Effector memory CD8-positive, alpha-beta T cell (primary cell): ENCODE results near the gene C14orf180.

Experiments
- ATAC-seq: fragments of 150-1000 bp; cut with Tn5 transposase; replicated peaks from 2 replicates; pipeline ENCODE4 v1.10.0; 2021; ENCODE audit warnings: mild to moderate bottlenecking, moderate library complexity
- DNase-seq, 3 experiments: peaks; one replicate each; pipeline ENCODE4 v3.0.0; 2021
- H3K27ac Mint-ChIP-seq, 2 donors: one replicate each; pipeline ENCODE4 v1.8.0; 2022; ENCODE audit warnings: mild to moderate bottlenecking in 2 of 2, mixed read lengths in 2 of 2, moderate library complexity in 2 of 2
- H3K27me3 Mint-ChIP-seq, 2 donors: one replicate each; pipeline ENCODE4 v1.8.0; 2022; ENCODE audit warnings: mixed read lengths in 2 of 2
- H3K36me3 Mint-ChIP-seq: one replicate; pipeline ENCODE4 v1.8.0; 2022; ENCODE audit warnings: mild to moderate bottlenecking, moderate library complexity, mixed read lengths; ENCODE audit not compliant: insufficient read depth
- H3K4me1 Mint-ChIP-seq, 2 donors: one replicate each; pipeline ENCODE4 v1.8.0; 2022; ENCODE audit warnings: low read depth in 2 of 2, mixed read lengths in 2 of 2
- H3K4me3 Mint-ChIP-seq, 2 donors: one replicate each; pipeline ENCODE4 v1.8.0; 2022; ENCODE audit warnings: mild to moderate bottlenecking in 2 of 2, mixed read lengths in 2 of 2, moderate library complexity in 2 of 2
- H3K9me3 Mint-ChIP-seq, 2 donors: one replicate each; pipeline ENCODE4 v1.8.0; 2022; ENCODE audit warnings: mixed read lengths in 2 of 2

The C14orf180 gene

DNA sequence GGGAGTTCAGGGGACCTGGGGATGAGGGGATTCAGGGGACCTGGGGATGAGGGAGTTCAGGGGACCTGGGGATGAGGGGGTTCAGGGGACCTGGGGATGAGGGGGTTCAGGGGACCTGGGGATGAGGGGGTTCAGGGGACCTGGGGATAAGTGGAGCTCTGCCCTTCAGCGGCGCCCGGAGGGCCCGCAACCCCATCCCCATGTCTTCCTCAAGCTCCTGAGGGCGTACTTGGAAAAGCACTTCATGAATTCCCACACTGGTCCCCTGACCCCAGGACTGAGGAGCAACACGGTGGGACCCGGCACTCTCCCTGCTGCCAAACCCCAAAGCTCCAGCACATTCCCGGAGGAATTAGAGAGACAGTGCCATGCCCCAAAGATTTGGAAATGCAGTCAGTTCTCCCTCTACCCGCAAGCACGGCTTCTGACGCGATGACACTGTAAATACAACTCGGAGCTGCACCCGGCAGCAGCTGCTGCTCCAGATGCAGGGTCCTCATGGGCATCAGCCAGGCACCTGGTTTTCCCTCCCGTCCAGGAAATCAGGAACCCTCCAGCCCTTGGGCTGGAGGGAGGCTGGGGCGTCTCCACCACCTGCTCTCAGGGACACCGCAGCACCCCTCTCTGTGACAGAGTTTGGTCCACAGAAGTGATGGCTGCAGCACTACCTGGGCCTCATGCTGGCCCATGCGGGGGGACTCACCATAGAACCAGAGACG, 32.8 kb upstream of the C14orf180 start:
- H3K27me3 Mint-ChIP-seq, result peaks cover 64 to 89% of the 10 kb centered on the region in 2 donors
- DNase-seq, result no peak
- ATAC-seq, result no peak
- H3K4me3 Mint-ChIP-seq, result no peak overlapping the region
- H3K27ac Mint-ChIP-seq, result no peak overlapping the region
- no peaks in the 10 kb centered on the region for H3K36me3 Mint-ChIP-seq
- H3K9me3 Mint-ChIP-seq, result no peaks in the 10 kb centered on the region
- no peaks in the 10 kb centered on the region for H3K4me1 Mint-ChIP-seq

DNA sequence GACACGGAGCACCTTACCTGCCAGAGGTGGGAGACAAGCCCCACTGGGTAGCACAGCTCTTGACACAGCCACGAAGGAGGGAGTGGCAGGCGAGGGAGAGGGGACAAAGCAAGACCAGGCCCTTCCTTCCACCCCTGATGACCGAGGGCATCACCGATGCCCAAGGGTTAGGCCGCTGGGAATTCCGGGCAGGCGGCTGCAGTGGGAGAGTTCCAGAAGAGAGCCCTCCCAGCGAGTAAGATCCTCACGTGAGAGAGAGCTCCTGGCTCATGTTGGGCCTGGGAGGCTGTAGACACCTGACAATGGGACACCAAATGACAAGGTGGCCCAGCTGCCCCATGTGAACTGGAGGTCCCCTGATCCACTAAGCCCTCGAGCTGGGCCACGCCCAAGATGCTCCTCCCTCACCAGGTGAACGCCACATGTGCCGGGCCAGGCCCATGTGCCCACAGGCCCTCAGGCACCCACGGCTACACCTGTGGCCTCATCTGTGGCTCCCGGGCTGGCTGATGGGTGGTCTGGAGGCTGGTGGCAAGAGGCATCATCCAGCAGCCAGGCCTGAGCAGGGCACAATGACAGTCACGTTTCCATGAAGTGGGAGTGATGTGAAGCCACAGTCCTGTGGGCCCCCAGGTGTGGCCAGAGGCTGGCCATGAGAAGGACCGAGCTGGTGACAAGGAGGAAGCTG, 32.1 kb upstream of the C14orf180 start:
- Mint-ChIP-seq H3K9me3 (no peaks in the 10 kb centered on the region), H3K27me3 (peaks cover 64 to 89% of the 10 kb centered on the region in 2 donors), H3K36me3 (no peaks in the 10 kb centered on the region), H3K27ac (no peak overlapping the region), H3K4me1 (no peaks in the 10 kb centered on the region), H3K4me3 (no peak overlapping the region)
- DNase-seq, result no peak
- ATAC-seq, result no peak

DNA sequence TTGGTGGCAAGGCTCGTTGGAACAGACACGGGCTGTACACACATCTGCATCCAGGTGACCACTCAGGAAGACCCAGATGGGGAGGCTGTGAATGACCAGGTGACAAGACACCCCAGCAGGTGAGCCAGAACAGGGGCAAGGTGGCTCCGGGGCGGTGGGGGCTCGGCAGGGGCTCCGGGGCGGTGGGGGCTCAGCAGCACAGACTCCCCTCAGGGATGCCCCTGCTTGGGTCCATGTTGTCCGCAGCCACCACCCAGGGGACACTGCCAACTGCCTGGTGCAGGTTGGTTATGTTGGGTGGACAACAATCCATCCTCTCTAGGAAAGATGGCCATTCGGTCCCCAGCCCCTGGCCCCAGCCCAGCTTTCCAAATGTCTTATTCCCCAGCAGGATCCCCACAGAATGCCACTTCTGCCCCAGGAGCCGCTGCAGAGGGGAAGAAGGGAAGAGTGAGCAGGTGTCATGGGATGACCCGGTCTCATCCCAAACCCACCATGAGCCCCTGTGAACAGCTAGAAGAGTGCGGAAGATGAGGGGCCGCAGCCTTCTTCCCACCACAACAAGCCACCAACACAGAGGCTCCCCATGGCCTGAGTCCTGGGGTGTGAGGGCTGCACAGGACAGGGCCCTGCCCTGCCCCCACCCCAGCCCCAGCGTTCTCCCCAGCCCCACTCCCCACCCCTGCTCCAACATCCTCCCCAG, 31.4 kb upstream of the C14orf180 start:
- Mint-ChIP-seq H3K27ac (no peak overlapping the region), H3K9me3 (no peaks in the 10 kb centered on the region), H3K27me3 (peaks cover 63 to 89% of the 10 kb centered on the region in 2 donors), H3K4me3 (no peak overlapping the region), H3K4me1 (no peaks in the 10 kb centered on the region), H3K36me3 (no peaks in the 10 kb centered on the region)
- ATAC-seq, result no peak
- no peak for DNase-seq

DNA sequence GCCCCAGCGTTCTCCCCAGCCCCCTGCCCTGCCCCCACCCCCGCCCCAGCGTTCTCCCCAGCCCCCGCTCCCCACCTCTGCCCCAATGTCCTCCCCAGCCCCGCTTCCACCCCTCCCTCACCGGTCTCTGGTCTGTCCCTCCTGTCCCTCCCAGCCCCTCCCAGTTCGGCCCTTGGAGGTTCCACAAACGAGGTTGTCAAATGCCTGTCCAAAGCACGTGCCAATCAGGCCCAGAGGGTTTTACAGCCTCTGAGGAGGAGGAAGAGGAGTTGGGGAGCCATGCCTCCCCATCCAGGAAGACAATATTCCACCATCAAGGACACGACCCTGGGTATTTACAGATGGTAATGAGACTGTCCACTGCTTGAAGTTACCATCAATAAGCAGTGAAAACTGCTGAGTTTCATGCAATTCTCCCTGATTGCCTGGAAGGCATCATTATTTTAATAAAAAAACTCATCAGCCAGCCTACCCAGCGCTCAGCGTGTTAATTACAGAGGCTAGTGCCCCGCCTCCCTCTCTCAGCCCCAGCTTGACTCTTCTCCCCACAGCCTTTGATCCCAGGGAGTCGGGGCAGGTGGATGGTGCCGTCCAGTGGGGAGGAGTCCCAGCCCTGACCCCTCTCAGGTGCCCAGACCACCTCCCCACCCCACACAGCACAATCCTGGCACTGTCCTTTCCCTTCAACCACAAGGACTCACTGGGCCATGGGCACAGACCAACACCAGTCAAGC, 30.6 kb upstream of the C14orf180 start:
- ATAC-seq (no peak), DNase-seq (no peak)
- Mint-ChIP-seq H3K27ac (no peak overlapping the region), H3K4me3 (no peak overlapping the region), H3K4me1 (no peaks in the 10 kb centered on the region), H3K27me3 (peaks cover 62 to 89% of the 10 kb centered on the region in 2 donors), H3K36me3 (no peaks in the 10 kb centered on the region), H3K9me3 (no peaks in the 10 kb centered on the region)

DNA sequence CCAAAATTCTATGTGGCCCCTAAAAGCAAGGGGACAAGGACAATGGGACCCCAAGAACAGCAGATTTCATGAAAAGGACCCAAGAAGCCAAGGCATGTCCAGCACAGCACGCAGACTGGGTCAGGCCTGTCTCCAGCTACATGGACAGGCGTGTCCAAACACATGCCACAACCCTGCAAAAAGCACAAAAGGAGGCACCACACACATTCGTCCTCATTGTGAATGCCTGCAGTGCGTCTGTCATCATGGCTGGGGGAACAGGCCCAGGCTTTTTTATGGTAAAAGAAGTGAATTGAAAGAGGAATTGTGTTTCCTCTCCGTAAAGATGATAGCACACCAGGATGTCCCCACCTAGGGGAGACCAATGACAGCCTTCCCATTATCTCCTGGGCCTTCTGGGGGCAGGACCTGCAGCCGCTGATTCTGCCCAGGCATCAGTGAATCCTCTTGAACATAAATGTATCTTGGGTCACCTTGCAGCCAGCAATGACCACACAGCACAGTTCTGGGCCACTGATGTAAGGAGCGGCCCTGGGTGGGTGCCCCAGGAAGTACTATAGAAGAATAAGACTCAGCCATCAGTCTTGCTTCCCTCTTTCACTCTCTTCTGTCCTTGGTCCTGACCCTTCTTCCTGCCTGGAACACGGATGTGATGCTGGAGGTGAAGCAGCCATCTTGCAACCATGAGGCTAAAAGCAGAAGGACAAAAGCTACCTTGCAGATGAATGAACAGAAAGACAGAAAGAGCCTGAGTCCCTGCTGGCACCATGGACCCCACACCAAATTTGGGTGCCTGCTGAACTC, 29.8 kb upstream of the C14orf180 start:
- no peaks in the 10 kb centered on the region for H3K4me1 Mint-ChIP-seq
- DNase-seq (no peak), ATAC-seq (no peak)
- H3K9me3 Mint-ChIP-seq, result no peaks in the 10 kb centered on the region
- no peaks in the 10 kb centered on the region for H3K36me3 Mint-ChIP-seq
- no peak overlapping the region for H3K27ac Mint-ChIP-seq
- H3K4me3 Mint-ChIP-seq, result no peak overlapping the region
- H3K27me3 Mint-ChIP-seq, result peaks cover 56 to 87% of the 10 kb centered on the region in 2 donors

DNA sequence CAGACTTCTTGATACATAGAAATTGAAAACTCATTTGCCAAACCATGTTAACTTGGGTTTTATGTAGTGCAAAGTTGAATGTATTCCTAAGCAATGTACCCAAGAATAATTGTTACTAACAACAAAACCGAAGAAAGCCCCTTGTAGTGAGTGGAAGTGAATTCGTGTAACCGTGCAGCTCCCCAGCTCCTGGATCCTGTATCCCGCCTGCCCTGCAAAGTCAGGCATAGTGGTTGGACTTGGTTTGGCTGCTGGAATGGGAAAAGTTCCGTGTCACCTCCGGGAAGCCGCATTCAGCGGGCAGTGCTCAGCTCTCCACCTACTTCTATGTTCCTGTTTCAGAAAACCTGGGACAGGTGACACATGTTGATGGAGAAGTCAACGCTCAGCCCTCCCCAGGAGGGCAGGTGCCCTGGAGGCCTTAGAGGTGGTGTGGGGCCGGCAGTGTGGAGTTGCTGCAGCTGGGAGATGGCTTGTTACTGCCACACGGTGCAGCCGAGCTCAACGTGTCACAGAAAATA, 29.2 kb upstream of the C14orf180 start:
- DNase-seq (no peak), ATAC-seq (no peak)
- Mint-ChIP-seq H3K4me3 (no peak overlapping the region), H3K9me3 (no peaks in the 10 kb centered on the region), H3K27me3 (peaks cover 50 to 87% of the 10 kb centered on the region in 2 donors), H3K4me1 (no peaks in the 10 kb centered on the region), H3K36me3 (no peaks in the 10 kb centered on the region), H3K27ac (no peak overlapping the region)

DNA sequence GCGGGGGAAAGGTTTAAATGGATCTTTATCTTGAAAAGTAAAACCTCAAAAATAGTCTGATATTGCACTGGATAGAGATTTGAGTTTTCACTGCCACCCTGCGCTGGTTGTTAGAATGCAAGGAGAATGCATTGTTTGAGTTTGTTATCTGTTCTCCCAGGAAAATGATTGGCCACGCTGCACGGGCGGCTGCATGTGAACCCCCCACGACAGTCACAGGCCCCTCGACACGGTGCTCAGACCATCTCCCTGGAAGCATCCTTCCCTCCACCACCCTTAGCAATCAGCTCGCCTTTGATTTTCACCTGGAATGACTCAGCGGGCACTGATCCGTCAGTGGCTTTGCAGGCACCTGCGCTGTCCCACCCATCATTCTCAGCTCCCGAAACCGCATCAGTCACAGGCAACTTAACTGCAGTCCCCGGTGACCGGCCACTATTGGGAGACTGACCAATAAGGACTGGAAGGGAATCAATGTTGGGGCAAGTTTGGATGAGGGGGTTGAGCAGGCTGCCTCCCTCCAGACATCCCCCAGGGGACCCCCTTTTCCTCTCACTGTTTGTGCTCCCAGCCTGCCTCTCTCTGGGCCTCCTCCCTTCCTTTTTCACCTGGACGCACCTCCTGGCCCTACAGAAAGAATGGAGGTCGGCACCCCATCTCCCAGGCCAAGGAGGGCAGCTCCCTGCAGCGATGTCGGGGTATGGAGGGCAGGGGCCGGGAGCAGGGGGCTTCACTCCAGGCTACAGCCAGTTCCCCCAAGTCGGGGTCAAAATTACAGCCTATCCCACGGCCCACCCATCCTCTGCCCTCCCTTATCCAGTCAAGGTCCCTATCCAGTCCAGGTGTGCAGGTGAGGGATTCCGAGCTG, 28.5 kb upstream of the C14orf180 start:
- Mint-ChIP-seq H3K4me3 (no peak overlapping the region), H3K36me3 (no peaks in the 10 kb centered on the region), H3K4me1 (no peaks in the 10 kb centered on the region), H3K9me3 (no peaks in the 10 kb centered on the region), H3K27ac (no peak overlapping the region), H3K27me3 (peaks cover 43 to 83% of the 10 kb centered on the region in 2 donors)
- DNase-seq (no peak), ATAC-seq (no peak)

DNA sequence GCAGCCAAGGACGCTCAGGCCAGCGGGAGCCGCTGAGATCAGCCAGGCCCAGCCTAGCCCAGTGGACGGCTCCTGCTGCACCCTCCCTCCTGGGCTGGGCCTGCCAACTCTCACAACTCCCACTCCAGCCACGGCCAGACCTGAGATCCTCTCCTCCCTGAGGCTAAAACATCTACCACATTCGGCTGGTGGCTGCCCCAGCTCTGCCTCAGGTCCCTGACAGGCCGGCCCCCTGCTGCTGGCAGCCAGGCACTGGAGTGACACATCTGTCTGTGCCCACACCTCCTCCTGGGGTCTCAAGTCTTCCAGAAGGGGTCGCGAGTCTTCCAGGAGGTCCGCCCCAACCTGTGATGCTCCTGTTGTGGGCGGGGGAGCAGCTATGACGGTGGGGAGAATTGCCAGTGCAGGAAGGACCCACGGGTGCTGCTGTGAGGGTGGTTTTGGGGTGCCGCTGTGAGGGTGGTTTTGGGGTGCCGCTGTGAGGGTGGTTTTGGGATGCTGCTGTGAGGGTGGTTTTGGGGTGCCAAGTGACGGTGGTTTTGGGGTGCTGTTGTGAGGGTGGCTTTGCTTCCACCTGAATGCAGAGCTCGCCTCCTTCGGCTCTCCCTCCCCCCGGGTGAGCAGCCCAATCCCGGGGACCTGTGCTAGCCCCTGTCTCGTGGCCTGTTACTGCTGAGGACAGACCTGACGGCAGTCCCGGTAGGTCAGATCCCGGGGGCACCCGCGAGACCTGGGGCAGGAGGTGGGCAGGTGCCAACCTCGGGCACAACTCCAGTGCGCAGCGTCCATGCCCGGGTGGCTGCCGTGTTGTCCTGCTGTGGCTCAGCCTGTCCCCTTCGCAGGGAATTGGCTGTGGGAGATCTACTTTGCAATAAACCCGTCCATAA, 27.5 kb upstream of the C14orf180 start:
- no peaks in the 10 kb centered on the region for H3K9me3 Mint-ChIP-seq
- ATAC-seq (no peak), DNase-seq (no peak)
- H3K36me3 Mint-ChIP-seq, result no peaks in the 10 kb centered on the region
- peaks cover 33 to 73% of the 10 kb centered on the region in 2 donors for H3K27me3 Mint-ChIP-seq
- H3K27ac Mint-ChIP-seq, result no peak overlapping the region
- no peaks in the 10 kb centered on the region for H3K4me1 Mint-ChIP-seq
- no peak overlapping the region for H3K4me3 Mint-ChIP-seq

DNA sequence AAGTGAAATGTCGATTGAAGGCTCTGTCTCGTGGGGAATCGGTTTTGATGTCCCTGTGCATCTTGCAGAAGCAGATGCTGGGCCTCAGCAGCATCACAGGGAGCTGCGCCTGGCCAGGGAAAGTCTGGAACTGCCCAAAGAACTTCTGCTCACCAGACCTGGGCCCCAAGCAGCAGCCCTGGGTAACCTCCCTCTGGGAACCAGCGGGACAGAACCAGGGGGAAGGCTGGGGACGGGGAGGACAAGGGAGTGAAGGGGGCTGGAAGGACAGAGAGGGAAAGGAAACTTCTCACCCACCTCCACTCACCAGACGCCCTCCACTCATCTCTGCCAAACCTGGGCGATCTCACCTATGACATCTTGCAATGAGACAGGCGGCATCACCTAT, 26.8 kb upstream of the C14orf180 start:
- Mint-ChIP-seq H3K4me3 (no peak overlapping the region), H3K27me3 (peaks cover 26 to 67% of the 10 kb centered on the region in 2 donors), H3K36me3 (no peaks in the 10 kb centered on the region), H3K27ac (no peak overlapping the region), H3K9me3 (no peaks in the 10 kb centered on the region), H3K4me1 (no peaks in the 10 kb centered on the region)
- DNase-seq (no peak), ATAC-seq (no peak)

DNA sequence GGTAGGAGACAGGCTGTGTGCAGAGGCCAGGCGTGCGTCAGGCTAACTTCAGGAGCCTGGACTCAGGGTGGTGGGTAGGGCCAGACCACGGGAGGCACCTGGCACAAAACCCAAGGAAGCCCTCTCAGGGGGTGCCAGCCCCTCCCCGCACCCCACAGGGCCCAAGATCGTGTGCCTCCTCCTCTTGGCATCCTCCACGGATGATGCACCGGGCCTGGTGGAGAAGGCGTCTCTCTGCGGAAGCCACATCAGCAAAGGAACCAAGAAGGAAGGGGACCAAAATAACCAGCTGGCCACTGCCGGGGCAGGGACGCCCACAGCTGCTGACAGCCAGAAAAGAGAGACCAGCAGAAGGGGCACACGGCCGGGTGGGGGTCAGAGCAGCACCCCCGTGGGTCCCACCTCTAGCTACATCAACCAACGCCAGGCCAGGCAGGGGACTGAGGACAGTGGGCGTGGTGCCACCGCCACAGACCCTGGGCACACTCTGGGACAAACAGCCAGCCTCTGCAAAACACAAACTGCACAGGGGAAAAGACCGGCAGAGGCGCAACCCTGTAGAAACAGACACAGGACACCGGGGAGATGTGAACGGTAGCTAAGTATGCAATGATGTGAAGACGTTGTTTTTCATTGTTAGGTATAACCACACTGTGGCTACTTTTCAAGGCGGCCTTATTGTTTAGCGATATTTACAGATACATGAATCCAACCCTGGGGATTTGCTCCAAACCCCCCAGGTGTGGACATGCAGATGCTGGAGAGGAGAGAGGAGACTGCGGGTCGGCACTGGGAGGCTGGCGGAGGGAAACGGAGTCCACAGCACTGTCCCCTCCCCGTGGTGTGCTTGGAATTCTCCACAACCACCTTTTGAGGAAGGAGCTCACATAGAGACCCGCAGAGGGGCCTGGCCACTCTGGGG, 26.1 kb upstream of the C14orf180 start:
- H3K4me3 Mint-ChIP-seq, result no peak overlapping the region
- H3K4me1 Mint-ChIP-seq, result no peaks in the 10 kb centered on the region
- H3K9me3 Mint-ChIP-seq, result no peaks in the 10 kb centered on the region
- no peak for DNase-seq
- no peaks in the 10 kb centered on the region for H3K36me3 Mint-ChIP-seq
- H3K27ac Mint-ChIP-seq, result no peak overlapping the region
- no peak for ATAC-seq
- H3K27me3 Mint-ChIP-seq, result peaks cover 25 to 62% of the 10 kb centered on the region in 2 donors
